Measurements from ENCODE around the gene ELP2.
"Not testable (repeated sequence)": the region's sequence is repeated elsewhere in the genome, so short reads cannot be mapped to it uniquely, and the experiment has no call there.

Gene ELP2

DNA sequence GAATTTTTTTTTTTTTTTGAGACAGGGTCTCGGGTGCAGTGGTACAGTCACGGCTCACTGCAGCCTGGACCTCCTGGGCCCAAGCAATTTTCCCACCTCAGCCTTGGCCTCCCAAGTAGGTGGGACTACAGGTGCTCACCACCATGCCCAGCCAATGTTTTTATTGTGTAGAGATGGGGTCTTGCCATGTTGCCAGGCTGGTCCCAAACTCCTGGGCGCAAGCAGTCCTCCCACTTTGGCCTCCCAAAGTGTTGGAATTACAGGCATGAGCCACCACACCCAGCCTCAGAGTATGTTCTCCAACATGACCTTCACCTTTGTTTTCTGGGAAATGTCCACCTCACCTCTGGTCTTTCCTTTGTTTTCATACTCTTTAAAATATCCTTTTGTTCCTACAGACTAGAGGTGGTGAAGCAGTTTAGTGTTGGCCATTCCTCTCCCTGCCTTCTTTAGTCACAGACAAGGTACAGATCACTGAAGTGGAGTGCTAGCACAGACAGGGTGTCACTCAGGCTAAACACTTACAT is 38.1 kb downstream of the ELP2 start:
- TF ChIP-seq, protein P1, sequence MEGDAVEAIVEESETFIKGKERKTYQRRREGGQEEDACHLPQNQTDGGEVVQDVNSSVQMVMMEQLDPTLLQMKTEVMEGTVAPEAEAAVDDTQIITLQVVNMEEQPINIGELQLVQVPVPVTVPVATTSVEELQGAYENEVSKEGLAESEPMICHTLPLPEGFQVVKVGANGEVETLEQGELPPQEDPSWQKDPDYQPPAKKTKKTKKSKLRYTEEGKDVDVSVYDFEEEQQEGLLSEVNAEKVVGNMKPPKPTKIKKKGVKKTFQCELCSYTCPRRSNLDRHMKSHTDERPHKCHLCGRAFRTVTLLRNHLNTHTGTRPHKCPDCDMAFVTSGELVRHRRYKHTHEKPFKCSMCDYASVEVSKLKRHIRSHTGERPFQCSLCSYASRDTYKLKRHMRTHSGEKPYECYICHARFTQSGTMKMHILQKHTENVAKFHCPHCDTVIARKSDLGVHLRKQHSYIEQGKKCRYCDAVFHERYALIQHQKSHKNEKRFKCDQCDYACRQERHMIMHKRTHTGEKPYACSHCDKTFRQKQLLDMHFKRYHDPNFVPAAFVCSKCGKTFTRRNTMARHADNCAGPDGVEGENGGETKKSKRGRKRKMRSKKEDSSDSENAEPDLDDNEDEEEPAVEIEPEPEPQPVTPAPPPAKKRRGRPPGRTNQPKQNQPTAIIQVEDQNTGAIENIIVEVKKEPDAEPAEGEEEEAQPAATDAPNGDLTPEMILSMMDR (IDR thresholded peaks at IDR 0.05; ENCODE audit: control insufficient read depth, insufficient read depth, low read depth, low read length, missing control alignments) = no peak
- no peak overlapping the region for H3K4me3 ChIP-seq (ENCODE audit: control insufficient read depth, low read depth, low read length)
- DNase-seq (ENCODE audit: low read depth) = no peak

DNA sequence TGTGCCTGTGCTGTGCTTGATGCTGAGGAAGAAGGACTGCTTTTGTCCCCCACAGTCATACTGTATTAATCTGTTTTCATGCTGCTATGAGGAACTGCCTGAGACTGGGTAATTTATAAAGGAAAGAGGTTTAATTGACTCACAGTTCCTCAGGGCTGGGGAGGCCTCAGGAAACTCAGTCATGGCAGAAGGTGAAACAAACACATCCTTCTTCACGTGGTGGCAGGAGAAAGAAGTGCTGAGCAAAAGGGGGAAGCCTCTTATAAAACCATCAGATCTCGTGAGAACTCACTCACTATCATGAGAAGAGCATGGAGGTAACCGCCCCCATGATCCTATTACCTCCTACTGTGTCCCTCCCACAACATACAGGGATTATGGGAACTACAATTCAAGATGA is 38.6 kb downstream of the ELP2 start:
- DNase-seq (ENCODE audit: low read depth); H3K4me3 ChIP-seq (ENCODE audit: control insufficient read depth, low read depth, low read length): not testable (repeated sequence)

DNA sequence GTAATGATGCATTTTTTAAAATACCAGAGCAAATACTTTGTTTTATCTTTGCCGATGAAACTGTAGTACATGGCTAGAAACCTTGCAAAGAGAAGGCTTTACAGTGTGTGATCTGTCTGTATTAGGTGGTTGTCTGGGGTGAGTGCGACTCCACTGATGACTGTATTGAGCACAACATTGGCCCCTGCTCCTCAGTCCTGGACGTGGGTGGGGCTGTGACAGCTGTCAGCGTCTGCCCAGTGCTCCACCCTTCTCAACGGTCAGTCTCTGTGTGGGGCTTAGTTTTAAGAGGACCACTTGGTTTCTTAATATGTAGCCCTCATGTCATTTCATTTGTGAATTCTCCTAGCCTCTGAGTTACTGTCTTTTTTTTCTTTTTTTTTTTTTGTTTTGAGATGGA is 40.2 kb downstream of the ELP2 start:
- no peak overlapping the region for H3K4me3 ChIP-seq (ENCODE audit: control insufficient read depth, low read depth, low read length)
- no peak for DNase-seq (ENCODE audit: low read depth)
- TF ChIP-seq, protein P1 (IDR thresholded peaks at IDR 0.05; ENCODE audit: control insufficient read depth, insufficient read depth, low read depth, low read length, missing control alignments) = no peak

DNA sequence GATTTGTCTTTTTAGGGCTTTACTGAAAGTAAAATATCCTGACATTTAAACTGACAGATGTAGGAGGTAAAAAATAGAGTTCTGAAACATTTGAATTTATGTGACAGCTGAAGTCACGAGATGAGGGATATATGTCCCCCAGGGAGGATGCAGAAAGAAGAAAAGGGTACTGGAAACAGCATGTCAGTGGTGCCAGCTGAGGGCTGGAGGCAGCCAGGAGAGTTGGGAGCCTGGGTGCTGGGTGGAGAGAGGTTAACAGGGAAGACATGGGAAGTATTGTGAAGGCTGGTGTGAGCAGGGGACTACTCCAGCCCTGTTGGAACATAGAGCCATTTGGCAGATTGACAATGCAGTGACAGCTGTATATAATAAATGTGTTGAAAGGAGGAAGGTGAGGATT is 45.8 kb downstream of the ELP2 start:
- TF ChIP-seq, protein P1 (IDR thresholded peaks at IDR 0.05; ENCODE audit: control insufficient read depth, insufficient read depth, low read depth, low read length, missing control alignments) = no peak
- DNase-seq (ENCODE audit: low read depth) = no peak
- no peak overlapping the region for H3K4me3 ChIP-seq (ENCODE audit: control insufficient read depth, low read depth, low read length)

DNA sequence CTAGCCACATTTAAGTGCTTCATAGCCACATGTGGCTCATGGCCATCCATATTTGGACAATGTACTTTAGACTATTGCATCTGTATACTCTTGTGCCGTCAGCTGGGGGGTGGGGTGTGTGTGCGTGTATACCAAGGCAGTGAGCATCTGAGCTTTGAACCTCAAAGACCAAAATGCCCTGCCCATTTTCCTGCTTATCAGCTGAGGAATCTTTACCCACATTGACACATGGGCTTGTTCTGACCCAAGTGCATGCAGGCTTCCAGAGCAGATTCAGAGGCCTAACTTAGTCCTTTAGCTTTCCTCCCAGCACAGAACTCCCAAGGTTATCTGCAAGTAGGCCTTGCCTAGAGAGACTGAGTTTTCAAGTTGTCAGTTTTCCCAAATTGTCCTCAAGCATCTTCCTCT is 46.5 kb downstream of the ELP2 start:
- no peak for DNase-seq (ENCODE audit: low read depth)
- TF ChIP-seq, protein P1 (IDR thresholded peaks at IDR 0.05; ENCODE audit: control insufficient read depth, insufficient read depth, low read depth, low read length, missing control alignments) = no peak

DNA sequence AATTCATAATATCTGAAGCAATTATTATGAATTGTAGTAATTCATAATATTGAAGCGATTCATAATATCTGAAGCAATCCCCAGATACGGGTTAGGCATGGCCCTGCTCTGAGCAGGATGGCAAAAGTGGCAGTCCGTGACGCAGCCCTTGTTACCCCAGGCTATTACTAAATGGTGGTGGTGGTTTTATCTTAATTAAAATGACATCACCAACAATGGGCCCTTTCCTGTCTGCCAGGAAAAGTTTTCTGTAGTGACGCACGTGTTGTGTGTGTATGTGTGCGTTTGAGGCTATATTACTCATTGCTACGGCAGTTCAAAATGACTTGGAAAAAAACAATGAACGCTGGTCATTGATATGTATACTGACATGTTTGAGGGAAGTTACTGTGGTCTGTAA is 47.0 kb downstream of the ELP2 start:
- DNase-seq (ENCODE audit: low read depth) = no peak
- TF ChIP-seq, protein P1 (IDR thresholded peaks at IDR 0.05; ENCODE audit: control insufficient read depth, insufficient read depth, low read depth, low read length, missing control alignments) = no peak
- no peak overlapping the region for H3K4me3 ChIP-seq (ENCODE audit: control insufficient read depth, low read depth, low read length)

More for the DNA sequence above, 46.5 kb downstream of the ELP2 start:
- H3K4me3 ChIP-seq (ENCODE audit: control insufficient read depth, low read depth, low read length) = no peak overlapping the region

DNA sequence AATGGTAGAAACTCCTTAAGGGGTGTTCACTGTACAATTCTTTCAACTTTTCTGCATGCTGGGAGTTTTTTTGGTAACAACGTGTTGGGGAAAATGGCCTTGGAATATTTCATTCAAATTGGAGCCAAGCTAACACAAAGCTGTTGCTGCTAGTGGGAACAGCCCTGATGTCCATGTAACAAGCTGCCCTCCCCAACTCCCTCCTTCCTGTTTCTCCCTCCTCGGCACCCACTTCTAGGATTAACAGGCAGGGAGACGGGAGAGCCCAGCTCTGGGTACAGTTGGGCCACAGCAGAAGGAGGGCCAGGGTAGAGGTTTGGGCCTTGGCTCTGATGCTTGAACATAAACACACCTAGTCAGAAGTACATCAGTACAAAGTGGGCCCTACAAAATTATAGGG is 48.2 kb downstream of the ELP2 start:
- TF ChIP-seq, protein P1 (IDR thresholded peaks at IDR 0.05; ENCODE audit: control insufficient read depth, insufficient read depth, low read depth, low read length, missing control alignments) = no peak
- no peak overlapping the region for H3K4me3 ChIP-seq (ENCODE audit: control insufficient read depth, low read depth, low read length)
- DNase-seq (ENCODE audit: low read depth) = no peak
